Natural killer cell treated with Interleukin-12 subunit alpha and Interleukin-12 subunit beta and Interleukin-15 and Interleukin-18, amount 100 ng/mL, for 72 hours (primary cell): Measurements from ENCODE around the gene ZNF519. TPM values are rescaled to one million over a fixed set of nuclear protein-coding genes. Genes with fewer than 3 reads are reported as not detected.
"Not testable (repeated sequence)": the region's sequence is repeated elsewhere in the genome, so short reads cannot be mapped to it uniquely, and the experiment has no call there.

Source experiments
- ATAC-seq, 2 donors: fragments of 150-1000 bp; cut with Tn5 transposase in 1 of 2; sonication (Bioruptor Pico), chemical (Tn5 transposase) in 1 of 2; 2 replicates each; pipeline ENCODE4 v1.10.0; 2021
- DNase-seq: peaks from one replicate; pipeline ENCODE4 v3.0.0; 2022; ENCODE audit warnings: low spot score
- H3K27ac Mint-ChIP-seq, 2 donors: 1 replicate in 1 of 2; 2 replicates in 1 of 2; pipeline ENCODE4 v1.8.0; 2022; ENCODE audit warnings: mixed read lengths in 2 of 2, mild to moderate bottlenecking in 1 of 2, moderate library complexity in 1 of 2
- H3K27me3 Mint-ChIP-seq, 2 donors: 1 replicate in 1 of 2; 2 replicates in 1 of 2; pipeline ENCODE4 v1.8.0; 2022; ENCODE audit warnings: mixed read lengths in 2 of 2
- H3K36me3 Mint-ChIP-seq: one replicate; pipeline ENCODE4 v1.8.0; 2022; ENCODE audit warnings: mixed read lengths
- H3K4me1 Mint-ChIP-seq, 2 donors: 1 replicate in 1 of 2; 2 replicates in 1 of 2; pipeline ENCODE4 v1.8.0; 2022; ENCODE audit warnings: low read depth in 2 of 2, mixed read lengths in 2 of 2, mild to moderate bottlenecking in 1 of 2
- H3K4me3 Mint-ChIP-seq: one replicate; pipeline ENCODE4 v1.8.0; 2022; ENCODE audit warnings: mixed read lengths
- H3K9me3 Mint-ChIP-seq: 2 replicates; pipeline ENCODE4 v1.8.0; 2022; ENCODE audit warnings: mixed read lengths
- total RNA-seq, 2 donors: library from RNA; stranded (reverse); gene quantifications; one replicate each; pipeline ENCODE4 v1.2.3, GENCODE V29; 2022

ZNF519 gene
- total RNA-seq, 2 donors from 2014 or later = 10.4 to 37.3 TPM

DNA sequence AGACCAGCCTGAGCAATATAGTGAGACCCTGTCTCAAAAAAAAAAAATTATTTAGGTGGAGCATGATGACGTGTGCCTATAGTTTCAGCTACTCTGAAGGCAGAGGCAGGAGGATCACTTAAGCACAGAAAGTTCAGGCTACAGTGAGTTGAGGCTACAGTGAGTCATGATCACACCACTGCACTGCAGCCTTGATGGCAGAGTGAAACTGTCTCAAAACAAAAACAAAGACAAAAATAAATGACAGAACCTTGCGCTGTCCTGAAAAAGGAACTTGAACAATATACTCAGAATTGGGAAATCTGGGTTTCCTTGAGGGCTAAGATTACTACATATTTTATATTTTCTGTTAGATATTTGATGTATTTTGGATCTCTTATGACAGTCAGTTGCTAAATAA is 7.3 kb upstream of the ZNF519 start:
- H3K4me3 Mint-ChIP-seq, H3K27ac Mint-ChIP-seq, H3K4me1 Mint-ChIP-seq, H3K36me3 Mint-ChIP-seq, H3K9me3 Mint-ChIP-seq, H3K27me3 Mint-ChIP-seq, DNase-seq, ATAC-seq: not testable (repeated sequence)

- not testable (repeated sequence) for H3K4me3 Mint-ChIP-seq, DNase-seq, H3K36me3 Mint-ChIP-seq, H3K27me3 Mint-ChIP-seq, H3K27ac Mint-ChIP-seq, ATAC-seq, H3K9me3 Mint-ChIP-seq, H3K4me1 Mint-ChIP-seq
These were observed 5.7 kb upstream of the ZNF519 start for GRCh38 chr18:14137971-14138370.

- not testable (repeated sequence) for H3K9me3 Mint-ChIP-seq, H3K36me3 Mint-ChIP-seq, H3K27me3 Mint-ChIP-seq, DNase-seq
- Mint-ChIP-seq H3K4me3 (peak overlapping the region; percentile 64), H3K4me1 (peaks cover 4 to 17% of the 10 kb centered on the region in 2 donors), H3K27ac (peak overlapping the region; percentile 64 to 85)
- ATAC-seq = peak; percentile 37 to 48
These were observed 452 bp downstream of the ZNF519 start for GRCh38 chr18:14131696-14132270.

GRCh38 chr18:14130804-14131203 is 1.4 kb downstream of the ZNF519 start:
- not testable (repeated sequence) for H3K9me3 Mint-ChIP-seq, H3K27ac Mint-ChIP-seq, DNase-seq, H3K27me3 Mint-ChIP-seq, H3K36me3 Mint-ChIP-seq, ATAC-seq
- Mint-ChIP-seq H3K4me3 (peak overlapping the region; percentile 64), H3K4me1 (peaks cover 4 to 17% of the 10 kb centered on the region in 2 donors)

- H3K36me3 Mint-ChIP-seq = no peaks in the 10 kb centered on the region
- peaks cover 0 to 10% of the 10 kb centered on the region in 2 donors for H3K4me1 Mint-ChIP-seq
- ATAC-seq = no peak
- H3K27ac Mint-ChIP-seq = no peak overlapping the region
- H3K9me3 Mint-ChIP-seq = no peaks in the 10 kb centered on the region
- no peaks in the 10 kb centered on the region for H3K27me3 Mint-ChIP-seq
- H3K4me3 Mint-ChIP-seq = no peak overlapping the region
- no peak for DNase-seq
These were observed 7.5 kb downstream of the ZNF519 start for GRCh38 chr18:14124689-14125088.

GRCh38 chr18:14122097-14122496 is 10.1 kb downstream of the ZNF519 start:
- Mint-ChIP-seq H3K4me3 (no peak overlapping the region), H3K27me3 (no peaks in the 10 kb centered on the region), H3K9me3 (no peaks in the 10 kb centered on the region), H3K4me1 (peaks cover 0 to 3% of the 10 kb centered on the region in 2 donors), H3K36me3 (peaks cover 5% of the 10 kb centered on the region), H3K27ac (no peak overlapping the region)
- no peak for ATAC-seq
- DNase-seq = no peak

- no peaks in the 10 kb centered on the region for H3K27me3 Mint-ChIP-seq
- peaks cover 0 to 3% of the 10 kb centered on the region in 2 donors for H3K4me1 Mint-ChIP-seq
- DNase-seq = no peak
- no peak for ATAC-seq
- no peak overlapping the region for H3K4me3 Mint-ChIP-seq
- H3K9me3 Mint-ChIP-seq = no peaks in the 10 kb centered on the region
- H3K27ac Mint-ChIP-seq = no peak overlapping the region
- peaks cover 5% of the 10 kb centered on the region for H3K36me3 Mint-ChIP-seq
These were observed 11.3 kb downstream of the ZNF519 start for GRCh38 chr18:14120926-14121325.

- no peak overlapping the region for H3K4me3 Mint-ChIP-seq
- DNase-seq (no peak), ATAC-seq (no peak)
- H3K36me3 Mint-ChIP-seq = peaks cover 5% of the 10 kb centered on the region
- H3K27ac Mint-ChIP-seq = no peak overlapping the region
- H3K9me3 Mint-ChIP-seq = no peaks in the 10 kb centered on the region
- H3K4me1 Mint-ChIP-seq = peaks cover 0 to 3% of the 10 kb centered on the region in 2 donors
- no peaks in the 10 kb centered on the region for H3K27me3 Mint-ChIP-seq
These were observed 14.6 kb downstream of the ZNF519 start for GRCh38 chr18:14117606-14118005.

DNA sequence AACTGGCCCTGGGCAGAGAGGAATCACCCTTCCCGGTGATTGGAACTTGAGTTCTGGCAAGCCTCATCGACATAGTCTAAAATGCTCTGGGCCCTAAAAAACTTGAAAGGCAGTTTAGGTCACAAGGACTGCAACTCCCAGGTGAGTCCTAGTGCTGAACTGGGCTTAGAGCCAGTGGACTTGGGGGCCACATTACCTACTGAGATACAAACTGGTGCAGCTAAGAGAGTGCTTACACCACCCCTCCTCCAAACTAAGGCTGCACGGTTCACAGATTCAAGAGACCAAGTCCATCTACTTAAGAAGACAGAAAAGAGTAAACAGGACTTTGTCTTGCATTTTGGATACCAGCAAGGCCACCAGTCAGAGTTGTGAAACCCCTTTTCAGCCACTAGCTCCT is 25.3 kb downstream of the ZNF519 start:
- Mint-ChIP-seq H3K4me3 (no peak overlapping the region), H3K27me3 (no peaks in the 10 kb centered on the region), H3K27ac (no peak overlapping the region), H3K36me3 (peaks cover 26% of the 10 kb centered on the region), H3K4me1 (no peaks in the 10 kb centered on the region), H3K9me3 (peaks cover 6% of the 10 kb centered on the region)
- DNase-seq (no peak), ATAC-seq (no peak)

- Mint-ChIP-seq H3K9me3 (peaks cover 6% of the 10 kb centered on the region), H3K27ac (no peak overlapping the region), H3K4me3 (no peak overlapping the region), H3K36me3 (peaks cover 24% of the 10 kb centered on the region), H3K4me1 (peaks cover 7 to 10% of the 10 kb centered on the region in 2 donors), H3K27me3 (no peaks in the 10 kb centered on the region)
- DNase-seq (no peak), ATAC-seq (no peak)
These were observed 27.1 kb downstream of the ZNF519 start for GRCh38 chr18:14104906-14105748.

DNA sequence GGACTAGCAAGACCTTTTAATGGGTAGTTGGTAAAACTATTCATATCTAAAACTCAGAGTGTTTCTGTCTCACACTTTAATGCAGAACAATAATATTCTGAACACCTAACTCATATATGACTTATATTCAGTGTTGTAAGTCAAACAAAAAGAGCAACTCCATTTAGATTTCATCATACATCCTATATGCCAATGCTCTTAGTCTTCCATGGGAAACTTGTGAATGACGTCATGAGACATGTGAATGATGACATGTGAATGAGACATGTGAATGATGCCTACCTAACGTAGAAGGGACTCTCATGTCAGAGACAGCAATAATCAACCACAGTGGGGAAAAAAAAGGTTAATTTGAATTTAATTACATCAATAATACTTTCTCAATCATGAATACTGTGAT is 28.0 kb downstream of the ZNF519 start:
- no peak for DNase-seq
- Mint-ChIP-seq H3K4me3 (no peak overlapping the region), H3K36me3 (peaks cover 18% of the 10 kb centered on the region), H3K9me3 (peaks cover 6% of the 10 kb centered on the region), H3K4me1 (peaks cover 7 to 12% of the 10 kb centered on the region in 2 donors), H3K27ac (no peak overlapping the region), H3K27me3 (no peaks in the 10 kb centered on the region)
- no peak for ATAC-seq

DNA sequence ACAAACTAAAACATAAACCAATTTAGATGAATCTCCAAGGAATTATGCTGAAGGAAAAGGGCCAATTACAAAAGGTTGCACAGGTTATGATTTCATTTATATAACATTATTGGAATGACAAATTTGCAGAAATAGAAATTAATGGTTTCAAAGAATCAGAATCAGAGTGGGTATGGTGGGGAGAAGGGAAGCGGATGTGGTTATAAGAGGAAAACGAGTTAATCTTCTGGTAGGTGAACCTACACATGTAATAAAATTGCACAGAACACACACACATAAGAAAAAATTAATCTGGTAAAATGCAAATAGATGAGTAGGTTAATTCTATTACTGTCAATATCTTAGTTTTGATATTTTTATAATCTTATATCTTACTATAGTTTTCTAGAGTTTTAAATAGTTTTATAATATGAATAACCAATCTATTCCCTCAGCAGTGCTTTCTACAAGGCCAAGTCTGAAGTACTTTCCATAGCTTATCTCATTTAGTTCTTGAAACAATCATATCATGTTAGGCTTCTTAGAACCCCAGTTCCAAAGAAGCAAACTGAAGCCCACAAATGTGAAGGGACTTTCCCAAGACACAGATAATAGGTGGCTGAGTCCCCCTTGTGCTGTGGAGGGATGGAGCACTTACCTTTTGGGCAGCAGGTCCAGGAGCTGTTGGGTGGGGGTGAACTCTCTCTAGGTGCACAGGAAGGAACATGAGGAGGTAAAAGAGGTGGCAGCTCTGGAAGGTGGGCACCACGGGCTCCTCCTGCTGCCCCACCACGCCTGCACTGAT is 31.5 kb downstream of the ZNF519 start:
- H3K4me1 Mint-ChIP-seq = peaks cover 7 to 29% of the 10 kb centered on the region in 2 donors
- no peaks in the 10 kb centered on the region for H3K27me3 Mint-ChIP-seq
- H3K4me3 Mint-ChIP-seq = peak overlapping the region; percentile 49
- DNase-seq = no peak
- peaks cover 6% of the 10 kb centered on the region for H3K9me3 Mint-ChIP-seq
- peak overlapping the region in 1 of 2 donors; percentile 69 for H3K27ac Mint-ChIP-seq
- peaks cover 10% of the 10 kb centered on the region for H3K36me3 Mint-ChIP-seq
- ATAC-seq = peak in 1 of 2 donors; percentile 57

DNA sequence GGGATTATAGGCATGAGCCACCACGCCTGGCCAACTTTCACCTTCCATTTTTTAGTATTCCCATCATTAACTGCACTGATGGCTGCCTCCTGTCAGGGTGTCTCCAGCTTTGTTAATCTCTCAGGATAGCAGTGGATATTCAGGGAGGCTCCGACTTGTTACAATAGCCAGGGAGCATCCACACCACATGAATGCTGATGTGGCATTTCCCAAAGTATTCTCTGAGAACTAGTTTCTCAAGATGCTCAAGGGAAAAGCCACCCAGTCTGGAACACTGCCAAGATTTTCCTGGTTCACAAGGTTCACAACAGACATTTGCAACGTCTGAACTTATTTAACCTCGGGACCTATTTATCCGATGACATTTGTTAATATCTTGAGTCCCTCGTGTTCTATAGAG is 33.8 kb downstream of the ZNF519 start:
- peaks cover 7 to 29% of the 10 kb centered on the region in 2 donors for H3K4me1 Mint-ChIP-seq
- H3K4me3 Mint-ChIP-seq = no peak overlapping the region
- DNase-seq (no peak), ATAC-seq (no peak)
- no peak overlapping the region for H3K27ac Mint-ChIP-seq
- H3K27me3 Mint-ChIP-seq = no peaks in the 10 kb centered on the region
- H3K36me3 Mint-ChIP-seq = no peaks in the 10 kb centered on the region
- H3K9me3 Mint-ChIP-seq = no peaks in the 10 kb centered on the region

- ATAC-seq = peak in 1 of 2 donors; percentile 67
- Mint-ChIP-seq H3K4me1 (peaks cover 7 to 29% of the 10 kb centered on the region in 2 donors), H3K36me3 (no peaks in the 10 kb centered on the region), H3K4me3 (no peak overlapping the region), H3K27me3 (no peaks in the 10 kb centered on the region), H3K27ac (no peak overlapping the region), H3K9me3 (no peaks in the 10 kb centered on the region)
- no peak for DNase-seq
These were observed 34.5 kb downstream of the ZNF519 start for GRCh38 chr18:14097761-14098160.
